T-helper 1 cell treated with Interleukin-12 subunit alpha and Interleukin-12 subunit beta and Interleukin-4 antibody, amounts not matched to agents 30 μg/mL and 1 μg/mL, for 36 hours (primary cell): Measurements from ENCODE around the gene IQCE.
A peak's percentile ranks its signal among the peaks of the same experiment; 100 is the strongest.
"Not testable (repeated sequence)": the region's sequence is repeated elsewhere in the genome, so short reads cannot be mapped to it uniquely, and the experiment has no call there.

Source experiments
- H3K27ac Mint-ChIP-seq: one replicate; pipeline ENCODE4 v1.8.0; 2021; ENCODE audit warnings: mild to moderate bottlenecking, mixed read lengths
- H3K27me3 Mint-ChIP-seq: one replicate; pipeline ENCODE4 v1.8.0; 2021; ENCODE audit warnings: low read depth, mixed read lengths
- H3K36me3 Mint-ChIP-seq: one replicate; pipeline ENCODE4 v1.8.0; 2021; ENCODE audit warnings: low read depth, mixed read lengths
- H3K4me1 Mint-ChIP-seq: one replicate; pipeline ENCODE4 v1.8.0; 2021; ENCODE audit warnings: low read depth, mixed read lengths
- H3K4me3 Mint-ChIP-seq: one replicate; pipeline ENCODE4 v1.8.0; 2021; ENCODE audit warnings: mild to moderate bottlenecking, moderate library complexity, mixed read lengths
- H3K9me3 Mint-ChIP-seq: one replicate; pipeline ENCODE4 v1.8.0; 2021; ENCODE audit warnings: mixed read lengths

IQCE gene

GRCh38 chr7:2546776-2547586, 11.8 kb upstream of the IQCE start:
- Mint-ChIP-seq H3K27ac (no peak overlapping the region), H3K4me3 (no peak overlapping the region), H3K36me3 (peaks cover 22% of the 10 kb centered on the region), H3K4me1 (peaks cover 6% of the 10 kb centered on the region), H3K27me3 (no peaks in the 10 kb centered on the region), H3K9me3 (no peaks in the 10 kb centered on the region)

DNA sequence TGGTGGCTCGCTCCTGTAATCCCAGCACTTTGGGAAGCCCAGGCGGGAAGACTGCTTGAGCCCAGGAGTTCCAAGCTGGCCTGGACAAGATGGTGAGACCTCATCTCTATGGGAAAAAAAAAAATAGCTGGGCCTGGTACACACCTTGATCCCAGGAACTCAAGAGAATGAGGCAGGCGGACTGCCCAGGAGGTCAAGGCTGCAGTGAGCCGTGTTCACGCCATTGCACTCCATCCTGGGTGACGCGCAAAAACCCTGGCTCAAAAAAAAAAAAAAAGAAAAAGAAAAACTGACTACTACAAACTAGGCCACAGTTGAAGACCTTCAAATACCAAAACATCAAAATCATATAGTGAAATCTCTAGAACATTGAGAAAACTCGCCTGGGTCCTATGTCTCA, 7.4 kb upstream of the IQCE start:
- Mint-ChIP-seq H3K36me3 (peaks cover 24% of the 10 kb centered on the region), H3K4me3 (no peak overlapping the region), H3K4me1 (peaks cover 22% of the 10 kb centered on the region), H3K9me3 (no peaks in the 10 kb centered on the region), H3K27me3 (no peaks in the 10 kb centered on the region), H3K27ac (no peak overlapping the region)

DNA sequence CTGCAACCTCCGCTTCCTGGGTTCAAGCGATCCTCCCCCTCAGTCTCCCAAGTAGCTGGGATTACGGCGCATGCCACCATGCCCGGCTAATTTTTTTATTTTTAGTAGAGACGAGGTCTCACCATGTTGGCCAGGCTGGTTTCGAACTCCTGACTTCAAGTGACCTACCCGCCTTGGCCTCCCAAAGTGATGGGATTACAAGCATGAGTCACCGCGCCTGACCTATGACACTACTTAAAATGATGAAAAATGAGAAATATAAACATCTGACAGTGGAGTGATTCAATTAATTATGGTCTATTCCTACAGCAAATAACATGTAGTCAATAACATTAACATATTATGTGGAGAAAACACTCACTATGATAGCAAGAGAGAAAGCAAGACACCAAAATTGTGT, 5.7 kb upstream of the IQCE start:
- H3K4me1 Mint-ChIP-seq: peaks cover 26% of the 10 kb centered on the region
- no peak overlapping the region for H3K27ac Mint-ChIP-seq

GRCh38 chr7:2553831-2554581, 4.8 kb upstream of the IQCE start:
- no peaks in the 10 kb centered on the region for H3K9me3 Mint-ChIP-seq
- no peaks in the 10 kb centered on the region for H3K27me3 Mint-ChIP-seq
- peaks cover 16% of the 10 kb centered on the region for H3K36me3 Mint-ChIP-seq
- H3K4me3 Mint-ChIP-seq: peak overlapping the region; percentile 86
- H3K4me1 Mint-ChIP-seq: peaks cover 26% of the 10 kb centered on the region
- H3K27ac Mint-ChIP-seq: peak overlapping the region; percentile 81

More for the DNA sequence above, 5.7 kb upstream of the IQCE start:
- Mint-ChIP-seq H3K9me3 (no peaks in the 10 kb centered on the region), H3K27me3 (no peaks in the 10 kb centered on the region), H3K36me3 (peaks cover 19% of the 10 kb centered on the region), H3K4me3 (peak overlapping the region; percentile 20)

GRCh38 chr7:2554661-2555111, 4.1 kb upstream of the IQCE start:
- H3K9me3 Mint-ChIP-seq: no peaks in the 10 kb centered on the region
- no peaks in the 10 kb centered on the region for H3K27me3 Mint-ChIP-seq
- peaks cover 24% of the 10 kb centered on the region for H3K4me1 Mint-ChIP-seq
- H3K4me3 Mint-ChIP-seq: peak overlapping the region; percentile 86
- H3K27ac Mint-ChIP-seq: peak overlapping the region; percentile 81
- peaks cover 11% of the 10 kb centered on the region for H3K36me3 Mint-ChIP-seq

- Mint-ChIP-seq H3K36me3 (peaks cover 10% of the 10 kb centered on the region), H3K4me1 (peaks cover 28% of the 10 kb centered on the region), H3K27me3 (no peaks in the 10 kb centered on the region), H3K27ac (peak within 1 kb of the TSS; percentile 81), H3K4me3 (peak within 1 kb of the TSS; percentile 86), H3K9me3 (no peaks in the 10 kb centered on the region)
Measured at GRCh38 chr7:2555121-2556052, 3.4 kb upstream of the IQCE start, which contains the start of gene BRAT1. TSS of gene BRAT1 (minus strand) at chr7:2555524. CDS start at chr7:2554431, 1,093 bp downstream.

GRCh38 chr7:2559283-2559950, 638 bp downstream of the IQCE start:
- no peaks in the 10 kb centered on the region for H3K9me3 Mint-ChIP-seq
- no peak overlapping the region for H3K27ac Mint-ChIP-seq
- peaks cover 3% of the 10 kb centered on the region for H3K36me3 Mint-ChIP-seq
- peaks cover 19% of the 10 kb centered on the region for H3K4me1 Mint-ChIP-seq
- H3K27me3 Mint-ChIP-seq: no peaks in the 10 kb centered on the region
- H3K4me3 Mint-ChIP-seq: peak overlapping the region; percentile 76

DNA sequence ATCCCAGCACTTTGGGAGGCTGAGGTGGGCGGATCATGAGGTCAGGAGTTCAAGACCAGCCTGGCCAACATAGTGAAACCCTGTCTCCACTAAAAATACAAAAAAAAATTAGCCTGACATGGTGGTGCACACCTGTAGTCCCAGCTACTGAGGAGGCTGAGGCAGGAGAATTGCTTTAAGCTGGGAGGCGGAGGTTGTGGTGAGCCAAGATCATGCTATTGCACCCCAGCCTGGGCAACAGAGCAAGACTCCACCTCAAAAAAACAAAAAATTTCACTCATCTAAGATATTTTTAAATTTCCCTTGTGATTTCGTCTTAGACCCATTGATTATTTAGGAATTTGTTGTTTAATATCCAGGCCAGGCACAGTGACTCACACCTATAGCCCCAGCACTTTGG, 5.2 kb downstream of the IQCE start:
- not testable (repeated sequence) for H3K4me3 Mint-ChIP-seq, H3K27me3 Mint-ChIP-seq, H3K9me3 Mint-ChIP-seq, H3K36me3 Mint-ChIP-seq, H3K27ac Mint-ChIP-seq, H3K4me1 Mint-ChIP-seq

- no peaks in the 10 kb centered on the region for H3K27me3 Mint-ChIP-seq
- peaks cover 6% of the 10 kb centered on the region for H3K4me1 Mint-ChIP-seq
- H3K36me3 Mint-ChIP-seq: peaks cover 4% of the 10 kb centered on the region
- no peak overlapping the region for H3K4me3 Mint-ChIP-seq
- H3K27ac Mint-ChIP-seq: no peak overlapping the region
- no peaks in the 10 kb centered on the region for H3K9me3 Mint-ChIP-seq
Measured at GRCh38 chr7:2564970-2565540, 6.3 kb downstream of the IQCE start.

DNA sequence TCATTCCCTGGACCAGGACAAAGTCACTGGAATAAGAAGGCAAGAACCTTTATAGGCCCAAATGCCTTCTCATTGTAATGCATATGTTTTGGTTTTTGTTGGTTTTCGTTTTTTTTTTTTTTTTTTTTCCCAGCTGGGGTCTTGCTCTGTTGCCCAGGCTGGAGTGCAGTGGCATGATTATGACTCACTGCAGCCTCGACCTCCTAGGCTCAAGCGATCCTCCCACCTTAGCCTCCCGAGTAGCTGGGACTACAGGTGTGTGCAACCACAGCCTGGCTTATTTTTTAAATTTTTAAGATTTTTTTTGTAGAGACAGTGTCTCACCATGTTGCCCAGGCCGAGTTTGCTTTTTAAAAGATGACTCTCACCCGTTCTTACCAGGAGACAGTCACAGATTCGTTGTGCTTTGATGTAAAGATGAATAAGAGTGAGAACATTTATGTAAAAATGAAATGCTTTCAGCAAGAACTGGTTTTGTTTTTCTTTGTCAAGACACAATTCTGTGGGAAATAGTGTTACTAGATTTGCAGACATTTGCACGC, 7.6 kb downstream of the IQCE start:
- Mint-ChIP-seq H3K27ac (no peak overlapping the region), H3K9me3 (no peaks in the 10 kb centered on the region), H3K4me1 (peaks cover 5% of the 10 kb centered on the region), H3K4me3 (no peak overlapping the region), H3K27me3 (no peaks in the 10 kb centered on the region), H3K36me3 (peaks cover 4% of the 10 kb centered on the region)

DNA sequence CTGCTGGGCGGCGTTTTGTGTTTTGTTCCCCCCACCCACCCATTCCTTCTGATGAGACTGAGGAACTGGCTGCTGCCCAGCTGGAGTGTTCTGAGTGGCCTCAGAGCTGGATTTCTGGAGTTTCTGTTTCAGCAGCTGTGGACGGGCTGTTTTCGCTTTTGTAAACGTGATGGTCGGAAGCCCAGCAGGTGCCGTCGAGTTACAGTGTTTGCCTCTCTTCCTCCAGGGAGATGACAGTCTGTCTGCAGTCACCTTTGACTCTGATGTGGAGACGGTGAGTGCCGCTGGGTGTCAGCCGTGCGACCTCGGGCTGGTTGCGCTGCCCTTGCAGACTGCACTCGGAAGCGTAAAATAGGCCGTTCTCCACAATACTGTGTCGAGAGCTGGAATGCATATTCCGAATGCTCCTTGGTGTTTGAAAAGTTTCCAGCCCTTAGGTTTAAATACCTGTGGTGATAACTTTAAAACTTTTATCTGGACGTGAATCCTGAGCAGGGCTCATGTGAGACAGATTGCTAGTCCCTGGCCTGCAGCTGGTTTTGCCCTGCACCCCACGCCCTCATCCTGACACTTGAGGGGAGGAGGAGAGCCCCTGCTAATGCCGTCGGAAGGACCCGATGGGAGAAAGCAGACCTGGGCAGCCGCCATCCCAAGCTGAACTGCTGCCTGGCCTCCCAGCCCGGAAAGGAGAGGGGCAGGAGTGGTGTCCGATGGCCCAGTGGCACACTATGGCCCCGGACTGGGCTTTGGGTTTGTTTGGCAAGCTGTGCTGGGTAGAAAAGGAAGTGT, 8.3 kb downstream of the IQCE start:
- H3K27me3 Mint-ChIP-seq: no peaks in the 10 kb centered on the region
- H3K36me3 Mint-ChIP-seq: peaks cover 4% of the 10 kb centered on the region
- H3K4me1 Mint-ChIP-seq: peaks cover 3% of the 10 kb centered on the region
- H3K4me3 Mint-ChIP-seq: no peak overlapping the region
- H3K27ac Mint-ChIP-seq: no peak overlapping the region
- no peaks in the 10 kb centered on the region for H3K9me3 Mint-ChIP-seq

GRCh38 chr7:2567679-2568278, 9.0 kb downstream of the IQCE start:
- Mint-ChIP-seq H3K27ac (no peak overlapping the region), H3K36me3 (peaks cover 3% of the 10 kb centered on the region), H3K9me3 (no peaks in the 10 kb centered on the region), H3K27me3 (no peaks in the 10 kb centered on the region), H3K4me1 (no peaks in the 10 kb centered on the region), H3K4me3 (no peak overlapping the region)
